ENCODE measurements around the gene TFAP2E. TPM values are rescaled to one million over a fixed set of nuclear protein-coding genes. Genes with fewer than 3 reads are reported as not detected.

Gene TFAP2E
- total RNA-seq, 4 donors from 2014 or later: 0.22 to 1.5 (median 0.57) TPM; not detected in 1

- no peak for TF ChIP-seq CTCF (IDR thresholded peaks at IDR 0.05; ENCODE audit: low read depth)
Measured at GRCh38 chr1:35605867-35606182, 32.7 kb downstream of the TFAP2E start.

- TF ChIP-seq CTCF (IDR thresholded peaks at IDR 0.05; ENCODE audit: low read depth): no peak
Measured at GRCh38 chr1:35611655-35612054, 38.5 kb downstream of the TFAP2E start.

- no peak for TF ChIP-seq CTCF (IDR thresholded peaks at IDR 0.05; ENCODE audit: low read depth)
Measured at GRCh38 chr1:35615440-35615839, 42.3 kb downstream of the TFAP2E start.

GRCh38 chr1:35619237-35620121, 46.4 kb downstream of the TFAP2E start:
- no peak for TF ChIP-seq CTCF (IDR thresholded peaks at IDR 0.05; ENCODE audit: low read depth)

GRCh38 chr1:35622510-35623178, 49.5 kb downstream of the TFAP2E start:
- TF ChIP-seq CTCF (IDR thresholded peaks at IDR 0.05; ENCODE audit: low read depth): no peak

GRCh38 chr1:35623832-35624231, 50.7 kb downstream of the TFAP2E start:
- TF ChIP-seq CTCF (IDR thresholded peaks at IDR 0.05; ENCODE audit: low read depth): no peak

- no peak for TF ChIP-seq CTCF (IDR thresholded peaks at IDR 0.05; ENCODE audit: low read depth)
Measured at GRCh38 chr1:35629051-35629450, 55.9 kb downstream of the TFAP2E start.

All from subcutaneous adipose tissue (tissue), 4 donors.